CD14-positive monocyte (primary cell): ENCODE measurements around the gene PCK2. TPM values are rescaled to one million over a fixed set of nuclear protein-coding genes. Genes with fewer than 3 reads are reported as not detected.

Source experiments
- DNase-seq, 3 donors: peaks; one replicate each; pipeline ENCODE4 v3.0.0-alpha.2; 2011 to 2022
- H2AFZ ChIP-seq: 2 replicates; pipeline ENCODE4 v1.6.0; 2012; ENCODE audit warnings: mild to moderate bottlenecking, low read depth, low read length, inconsistent platforms; ENCODE audit not compliant: insufficient read depth, poor library complexity, severe bottlenecking
- H3K27ac ChIP-seq, 2 donors: 1 replicate in 1 of 2; 2 replicates in 1 of 2; pipeline ENCODE4 v1.5.1; 2012 to 2013; ENCODE audit warnings: low read length in 2 of 2, control low read depth in 1 of 2, inconsistent platforms in 1 of 2, low read depth in 1 of 2, mild to moderate bottlenecking in 1 of 2
- H3K27me3 ChIP-seq, 2 donors: one replicate each; pipeline versions ENCODE4 v1.6.0 to v1.6.1; 2011 to 2013; ENCODE audit warnings: low read length in 2 of 2; ENCODE audit not compliant: control insufficient read depth in 2 of 2, insufficient read depth in 2 of 2
- H3K36me3 ChIP-seq, 2 donors: replicated peaks in 1 of 2; 1 replicate in 1 of 2; 2 replicates in 1 of 2; pipeline versions ENCODE4 v1.5.1 to v1.6.1; 2012 to 2013; ENCODE audit warnings: low read length in 2 of 2, control low read depth in 1 of 2, inconsistent platforms in 1 of 2, mild to moderate bottlenecking in 1 of 2; ENCODE audit not compliant: insufficient read depth in 2 of 2, control insufficient read depth in 1 of 2
- H3K4me1 ChIP-seq, 2 donors: 1 replicate in 1 of 2; 2 replicates in 1 of 2; pipeline versions ENCODE4 v1.5.1 to v1.6.1; 2012 to 2013; ENCODE audit warnings: low read length in 2 of 2, control low read depth in 1 of 2, inconsistent platforms in 1 of 2, mild to moderate bottlenecking in 1 of 2, moderate library complexity in 1 of 2; ENCODE audit not compliant: insufficient read depth in 2 of 2, control insufficient read depth in 1 of 2
- H3K4me2 ChIP-seq: replicated peaks from 2 replicates; pipeline ENCODE3; 2012; ENCODE audit warnings: low read length, moderate library complexity, mild to moderate bottlenecking; ENCODE audit not compliant: poor library complexity, severe bottlenecking; ENCODE audit errors: extremely low read depth
- H3K4me3 ChIP-seq, 3 experiments: fragments of 200-600 bp in 1 of 3; sonication (generic) in 1 of 3; replicated peaks in 1 of 3; 1 replicate in 2 of 3; 2 replicates in 1 of 3; pipeline ENCODE4 v1.5.1; 2011 to 2013; ENCODE audit warnings: low read length in 3 of 3, mild to moderate bottlenecking in 3 of 3, control low read depth in 2 of 3, low read depth in 2 of 3, inconsistent platforms in 1 of 3, moderate library complexity in 1 of 3
- H3K79me2 ChIP-seq: 2 replicates; pipeline ENCODE4 v1.6.0; 2012; ENCODE audit warnings: mild to moderate bottlenecking, control low read depth, inconsistent platforms, low read length, moderate library complexity; ENCODE audit not compliant: insufficient read depth
- H3K9ac ChIP-seq: 2 replicates; pipeline ENCODE4 v1.6.0; 2017; ENCODE audit warnings: low read length, mild to moderate bottlenecking; ENCODE audit not compliant: insufficient read depth, poor library complexity, severe bottlenecking
- H3K9me3 ChIP-seq, 2 donors: replicated peaks in 1 of 2; 1 replicate in 1 of 2; 2 replicates in 1 of 2; pipeline versions ENCODE4 v1.5.1 to v1.6.1; 2012 to 2013; ENCODE audit warnings: low read length in 2 of 2, control low read depth in 1 of 2; ENCODE audit not compliant: control insufficient read depth in 1 of 2, insufficient read depth in 1 of 2
- H4K20me1 ChIP-seq: 2 replicates; pipeline ENCODE4 v1.6.0; 2012; ENCODE audit warnings: mild to moderate bottlenecking, low read length, control low read depth, moderate library complexity; ENCODE audit not compliant: insufficient read depth
- H3K27ac Mint-ChIP-seq, 7 donors: one replicate each; pipeline ENCODE4 v1.8.0; 2020; ENCODE audit warnings: mild to moderate bottlenecking in 7 of 7, mixed read lengths in 7 of 7, moderate library complexity in 6 of 7, inconsistent platforms in 2 of 7
- H3K27me3 Mint-ChIP-seq, 3 donors: one replicate each; pipeline ENCODE4 v1.8.0; 2021 to 2022; ENCODE audit warnings: low read depth in 3 of 3, mild to moderate bottlenecking in 3 of 3, mixed read lengths in 3 of 3, moderate library complexity in 3 of 3, inconsistent platforms in 1 of 3
- H3K36me3 Mint-ChIP-seq, 2 donors: one replicate each; pipeline ENCODE4 v1.8.0; 2020; ENCODE audit warnings: mixed read lengths in 2 of 2, inconsistent platforms in 1 of 2, mild to moderate bottlenecking in 1 of 2
- H3K4me1 Mint-ChIP-seq: one replicate; pipeline ENCODE4 v1.8.0; 2020; ENCODE audit warnings: mild to moderate bottlenecking, mixed read lengths
- H3K4me3 Mint-ChIP-seq, 2 donors: one replicate each; pipeline ENCODE4 v1.8.0; 2020; ENCODE audit warnings: mild to moderate bottlenecking in 2 of 2, mixed read lengths in 2 of 2, moderate library complexity in 1 of 2
- H3K9me3 Mint-ChIP-seq, 7 donors: one replicate each; pipeline ENCODE4 v1.8.0; 2020 to 2022; ENCODE audit warnings: mixed read lengths in 7 of 7, mild to moderate bottlenecking in 6 of 7, moderate library complexity in 6 of 7, inconsistent platforms in 2 of 7
- WGBS: methylation state at CpG from one replicate; pipeline ENCODE4 v1.1.5; 2013; ENCODE audit warnings: missing lambda C conversion rate; ENCODE audit not compliant: insufficient coverage; 5-methylcytosine and 5-hydroxymethylcytosine counted together
- intact Hi-C, 2 donors: fragments of 100-400 bp; cut with micrococcal nuclease; formaldehyde crosslinking; loops; one replicate each; pipeline versions ENCODE4 v1.15.0 to v1.15.1; 2023
- polyA plus RNA-seq, 3 donors: library from polyadenylated mRNA; depleted of rRNA in 1 of 3; unstranded in 2 of 3; stranded (reverse) in 1 of 3; fragments of 300-500 nt in 2 of 3; fragments of >200 nt in 1 of 3; fragmentation: Illumina TruSeq in 2 of 3; gene quantifications; 1 replicate in 2 of 3; 2 replicates in 1 of 3; pipeline ENCODE4 v1.2.3, GENCODE V29; 2012 to 2021
- TF ChIP-seq, protein P1 (sequence below): fragments of 200-600 bp; IDR thresholded peaks from one replicate; pipeline ENCODE4 v1.8.0; 2022; ENCODE audit warnings: antibody characterized with exemption, mild to moderate bottlenecking

The PCK2 gene
- polyA plus RNA-seq, 3 donors = 29.9 to 34.2 (median 31.3) TPM

DNA sequence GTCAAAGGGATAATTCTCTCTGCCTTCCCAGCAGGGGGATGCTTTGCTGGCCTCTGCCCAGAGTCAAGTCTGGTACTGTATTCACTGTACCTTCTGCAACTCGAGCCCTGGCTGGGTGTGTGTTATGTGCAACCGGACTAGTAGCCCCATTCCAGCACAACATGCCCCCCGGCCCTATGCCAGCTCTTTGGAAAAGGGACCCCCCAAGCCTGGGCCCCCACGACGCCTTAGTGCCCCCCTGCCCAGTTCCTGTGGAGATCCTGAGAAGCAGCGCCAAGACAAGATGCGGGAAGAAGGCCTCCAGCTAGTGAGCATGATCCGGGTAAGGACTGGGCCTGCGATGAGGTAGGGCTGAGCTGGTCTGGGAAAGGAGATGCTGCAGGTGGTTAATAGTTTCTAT lies 56.5 kb downstream of the PCK2 start:
- H3K27ac ChIP-seq = peak overlapping the region in 1 of 2 donors; percentile 26
- H3K36me3 ChIP-seq = peaks cover 57 to 63% of the 10 kb centered on the region in 2 donors
- TF ChIP-seq, protein P1, sequence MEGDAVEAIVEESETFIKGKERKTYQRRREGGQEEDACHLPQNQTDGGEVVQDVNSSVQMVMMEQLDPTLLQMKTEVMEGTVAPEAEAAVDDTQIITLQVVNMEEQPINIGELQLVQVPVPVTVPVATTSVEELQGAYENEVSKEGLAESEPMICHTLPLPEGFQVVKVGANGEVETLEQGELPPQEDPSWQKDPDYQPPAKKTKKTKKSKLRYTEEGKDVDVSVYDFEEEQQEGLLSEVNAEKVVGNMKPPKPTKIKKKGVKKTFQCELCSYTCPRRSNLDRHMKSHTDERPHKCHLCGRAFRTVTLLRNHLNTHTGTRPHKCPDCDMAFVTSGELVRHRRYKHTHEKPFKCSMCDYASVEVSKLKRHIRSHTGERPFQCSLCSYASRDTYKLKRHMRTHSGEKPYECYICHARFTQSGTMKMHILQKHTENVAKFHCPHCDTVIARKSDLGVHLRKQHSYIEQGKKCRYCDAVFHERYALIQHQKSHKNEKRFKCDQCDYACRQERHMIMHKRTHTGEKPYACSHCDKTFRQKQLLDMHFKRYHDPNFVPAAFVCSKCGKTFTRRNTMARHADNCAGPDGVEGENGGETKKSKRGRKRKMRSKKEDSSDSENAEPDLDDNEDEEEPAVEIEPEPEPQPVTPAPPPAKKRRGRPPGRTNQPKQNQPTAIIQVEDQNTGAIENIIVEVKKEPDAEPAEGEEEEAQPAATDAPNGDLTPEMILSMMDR = no peak
- no peak overlapping the region for H2AFZ ChIP-seq
- peaks cover 27% of the 10 kb centered on the region for H3K4me1 Mint-ChIP-seq
- no peak overlapping the region for H3K4me2 ChIP-seq
- DNase-seq = peak in 1 of 3 donors; percentile 2
- intact Hi-C loops = no loop called here
- H3K36me3 Mint-ChIP-seq = peaks cover 55 to 69% of the 10 kb centered on the region in 2 donors
- H3K9ac ChIP-seq = no peak overlapping the region
- H3K4me1 ChIP-seq = peaks cover 18 to 26% of the 10 kb centered on the region in 2 donors
- peaks cover 57% of the 10 kb centered on the region for H3K79me2 ChIP-seq
- H3K27me3 ChIP-seq = no peaks in the 10 kb centered on the region
- peaks cover 53% of the 10 kb centered on the region for H4K20me1 ChIP-seq
- H3K27ac Mint-ChIP-seq = peak overlapping the region in 1 of 7 donors; percentile 58
- H3K9me3 Mint-ChIP-seq = no peaks in the 10 kb centered on the region
- 98% methylated on average over 7 of the region's 9 CpGs for WGBS
- peaks cover 0 to 2% (median 0%) of the 10 kb centered on the region in 3 donors for H3K27me3 Mint-ChIP-seq
- H3K4me3 ChIP-seq = no peak overlapping the region
- no peaks in the 10 kb centered on the region for H3K9me3 ChIP-seq
- H3K4me3 Mint-ChIP-seq = peak overlapping the region in 1 of 2 donors; percentile 6

DNA sequence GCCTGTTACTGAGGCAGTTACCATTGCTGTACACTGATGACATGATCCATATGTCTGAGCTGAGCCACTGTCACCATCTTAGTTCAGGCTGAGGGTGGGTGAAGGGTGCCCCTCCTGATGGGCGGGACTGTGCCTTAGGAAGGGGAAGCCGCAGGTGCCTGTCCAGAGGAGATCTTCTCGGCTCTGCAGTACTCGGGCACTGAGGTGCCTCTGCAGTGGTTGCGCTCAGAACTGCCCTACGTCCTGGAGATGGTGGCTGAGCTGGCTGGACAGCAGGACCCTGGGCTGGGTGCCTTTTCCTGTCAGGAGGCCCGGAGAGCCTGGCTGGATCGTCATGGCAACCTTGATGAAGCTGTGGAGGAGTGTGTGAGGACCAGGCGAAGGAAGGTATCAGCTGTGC lies 56.9 kb downstream of the PCK2 start:
- Histone ChIP-seq H3K27ac (no peak overlapping the region), H2AFZ (no peak overlapping the region), H3K36me3 (peaks cover 61 to 68% of the 10 kb centered on the region in 2 donors), H3K27me3 (no peaks in the 10 kb centered on the region), H3K79me2 (peaks cover 53% of the 10 kb centered on the region), H3K4me2 (no peak overlapping the region), H3K4me1 (peaks cover 14 to 22% of the 10 kb centered on the region in 2 donors), H3K4me3 (no peak overlapping the region), H3K9ac (no peak overlapping the region), H4K20me1 (peaks cover 49% of the 10 kb centered on the region), H3K9me3 (no peaks in the 10 kb centered on the region)
- intact Hi-C loops = no loop called here
- TF ChIP-seq, protein P1 = no peak
- Mint-ChIP-seq H3K4me3 (no peak overlapping the region), H3K27ac (peak overlapping the region in 1 of 7 donors; percentile 50), H3K4me1 (peaks cover 26% of the 10 kb centered on the region), H3K9me3 (no peaks in the 10 kb centered on the region), H3K27me3 (peaks cover 0 to 2% (median 0%) of the 10 kb centered on the region in 3 donors), H3K36me3 (peaks cover 59 to 73% of the 10 kb centered on the region in 2 donors)
- DNase-seq = peak in 1 of 3 donors; percentile 2
- WGBS = 94% methylated on average over 8 of the region's 9 CpGs
